OCI-LY1 (cell line): ENCODE data around the gene CAMK2D.

ENCODE experiments used
- H2AFZ ChIP-seq: fragments of 200-600 bp; sonication (generic), shearing (Covaris generic); 2 replicates; pipeline ENCODE4 v1.6.0; 2014; ENCODE audit warnings: antibody characterized with exemption, mild to moderate bottlenecking, low read length
- H3F3A ChIP-seq: fragments of 200-600 bp; sonication (generic), shearing (Covaris generic); 2 replicates; pipeline ENCODE4 v1.6.0; 2014; ENCODE audit warnings: mild to moderate bottlenecking, antibody characterized with exemption, low read length, moderate library complexity; ENCODE audit not compliant: insufficient read depth
- H3K27ac ChIP-seq: fragments of 200-600 bp; sonication (generic); 2 replicates; pipeline ENCODE4 v1.5.1; 2014; ENCODE audit warnings: low read length, mixed run types, mild to moderate bottlenecking, low read depth; ENCODE audit not compliant: poor library complexity, severe bottlenecking
- H3K27me3 ChIP-seq: fragments of 200-600 bp; sonication (generic); 2 replicates; pipeline ENCODE4 v1.6.0; 2014; ENCODE audit warnings: antibody characterized with exemption, mild to moderate bottlenecking, low read length, moderate library complexity; ENCODE audit not compliant: insufficient read depth
- H3K36me3 ChIP-seq: fragments of 200-600 bp; sonication (generic); 2 replicates; pipeline ENCODE4 v1.6.1; 2014; ENCODE audit warnings: mild to moderate bottlenecking, antibody characterized with exemption, low read length, moderate library complexity, mixed read lengths; ENCODE audit not compliant: insufficient read depth
- H3K4me1 ChIP-seq: fragments of 200-600 bp; sonication (generic); 2 replicates; pipeline ENCODE4 v1.5.1; 2014; ENCODE audit warnings: mild to moderate bottlenecking, low read length, moderate library complexity; ENCODE audit not compliant: insufficient read depth, severe bottlenecking
- H3K4me2 ChIP-seq: fragments of 200-600 bp; sonication (generic), shearing (Covaris generic); 2 replicates; pipeline ENCODE4 v1.6.1; 2014; ENCODE audit warnings: low read length
- H3K4me3 ChIP-seq: fragments of 200-600 bp; sonication (generic); 2 replicates; pipeline ENCODE4 v1.5.1; 2014; ENCODE audit warnings: low read length, low read depth, mild to moderate bottlenecking, mixed read lengths; ENCODE audit not compliant: poor library complexity, severe bottlenecking
- H3K79me2 ChIP-seq: fragments of 200-600 bp; shearing (Covaris generic); 2 replicates; pipeline ENCODE4 v1.6.1; 2016; ENCODE audit warnings: mixed run types, low read length, mixed read lengths; ENCODE audit not compliant: insufficient read depth
- H3K9ac ChIP-seq: fragments of 200-600 bp; sonication (generic), shearing (Covaris generic); 2 replicates; pipeline ENCODE4 v1.6.1; 2014; ENCODE audit warnings: mild to moderate bottlenecking, low read length, mixed read lengths
- H3K9me2 ChIP-seq: fragments of 200-600 bp; sonication (generic), shearing (Covaris generic); 2 replicates; pipeline ENCODE4 v1.6.1; 2014; ENCODE audit warnings: low read depth, mild to moderate bottlenecking, low read length, mixed read lengths
- H3K9me3 ChIP-seq: fragments of 200-600 bp; shearing (Covaris generic); 2 replicates; pipeline ENCODE4 v1.6.1; 2014; ENCODE audit warnings: low read length, mixed read lengths
- H4K20me1 ChIP-seq: fragments of 200-600 bp; sonication (generic), shearing (Covaris generic); 2 replicates; pipeline ENCODE4 v1.6.0; 2016; ENCODE audit warnings: mild to moderate bottlenecking, low read length; ENCODE audit not compliant: insufficient read depth
- CTCF ChIP-seq: fragments of 200-600 bp; sonication (generic), shearing (Covaris generic); IDR thresholded peaks from 2 replicates; pipeline ENCODE4 v1.5.1; 2017; ENCODE audit warnings: mild to moderate bottlenecking, antibody characterized with exemption, low read length, moderate library complexity, mixed read lengths
- EZH2 ChIP-seq: fragments of 200-600 bp; sonication (generic), shearing (Covaris generic); IDR thresholded peaks from 2 replicates; pipeline ENCODE4 v1.8.0; 2017; ENCODE audit warnings: borderline replicate concordance, mixed run types, mild to moderate bottlenecking, antibody characterized with exemption, low read length, moderate library complexity, mixed read lengths

Gene CAMK2D

GRCh38 chr4:113657586-113658233 is 103.8 kb downstream of the CAMK2D start:
- H4K20me1 ChIP-seq, result no peaks in the 10 kb centered on the region

DNA sequence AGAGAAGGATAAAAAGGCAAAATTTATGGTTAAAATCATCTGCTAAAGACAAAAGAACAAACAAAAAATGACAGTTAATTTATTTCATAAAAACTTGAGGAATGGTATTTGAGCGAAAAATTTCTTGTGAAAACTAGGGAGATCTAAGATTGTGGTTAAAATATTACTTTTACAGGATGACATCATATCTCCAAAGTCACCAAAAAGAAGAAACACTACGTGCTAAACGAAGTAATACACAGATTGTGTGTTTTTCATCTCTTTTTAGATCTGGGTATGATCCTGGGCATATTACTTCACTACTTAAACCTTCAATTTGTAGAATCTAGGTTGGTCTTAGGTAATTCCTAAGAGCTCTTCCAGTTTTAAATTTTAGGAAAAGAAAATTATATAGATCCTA is 107.7 kb downstream of the CAMK2D start:
- Histone ChIP-seq H3K36me3 (peaks cover 50% of the 10 kb centered on the region), H3K9ac (no peak overlapping the region), H2AFZ (no peak overlapping the region), H3K4me1 (no peaks in the 10 kb centered on the region), H3K9me2 (no peaks in the 10 kb centered on the region), H3K4me3 (no peak overlapping the region), H3K4me2 (no peak overlapping the region), H3K9me3 (no peaks in the 10 kb centered on the region), H3K27ac (no peak overlapping the region), H3K79me2 (peaks cover 35% of the 10 kb centered on the region), H3F3A (no peaks in the 10 kb centered on the region; the same call in 1 of the 2 replicates), H4K20me1 (no peaks in the 10 kb centered on the region), H3K27me3 (no peaks in the 10 kb centered on the region)
- no peak for TF ChIP-seq EZH2
- no peak for TF ChIP-seq CTCF

More at GRCh38 chr4:113657586-113658233, 103.8 kb downstream of the CAMK2D start:
- Histone ChIP-seq H3K9ac (no peak overlapping the region), H3K9me3 (no peaks in the 10 kb centered on the region), H3K36me3 (peaks cover 62% of the 10 kb centered on the region), H3F3A (peaks cover 5% of the 10 kb centered on the region; the same call in 1 of the 2 replicates), H2AFZ (no peak overlapping the region), H3K4me1 (no peaks in the 10 kb centered on the region), H3K27me3 (no peaks in the 10 kb centered on the region), H3K9me2 (no peaks in the 10 kb centered on the region), H3K27ac (no peak overlapping the region), H3K4me2 (no peak overlapping the region), H3K79me2 (peaks cover 29% of the 10 kb centered on the region), H3K4me3 (no peak overlapping the region)
- TF ChIP-seq CTCF, result no peak
- TF ChIP-seq EZH2, result no peak

DNA sequence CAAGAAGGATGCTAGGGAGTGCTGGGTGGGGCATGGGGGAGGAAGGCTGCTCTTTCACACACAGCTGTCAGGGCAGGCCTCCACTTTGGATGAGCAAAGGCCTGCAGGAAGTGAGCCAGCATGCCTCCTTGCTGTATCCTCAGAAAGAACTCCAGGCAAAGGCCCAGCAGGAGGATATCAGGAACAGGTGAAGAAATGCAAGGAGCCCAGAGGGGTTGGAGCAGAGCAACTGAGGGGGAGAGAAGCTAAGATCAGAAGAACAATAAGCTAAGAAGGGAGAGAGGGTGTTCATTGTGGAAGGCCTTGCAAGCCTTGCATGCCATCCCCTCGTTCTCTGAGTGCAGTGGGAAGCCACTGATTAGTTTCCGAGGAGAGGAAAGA is 115.1 kb downstream of the CAMK2D start:
- Histone ChIP-seq H3K9me2 (no peaks in the 10 kb centered on the region), H3K27ac (peak overlapping the region; percentile 34), H3K79me2 (peaks cover 55% of the 10 kb centered on the region), H3K9me3 (no peaks in the 10 kb centered on the region), H3K4me1 (peaks cover 59% of the 10 kb centered on the region), H2AFZ (no peak overlapping the region), H3K4me2 (no peak overlapping the region), H3K36me3 (peaks cover 28% of the 10 kb centered on the region), H3K4me3 (no peak overlapping the region), H3K27me3 (no peaks in the 10 kb centered on the region), H3K9ac (no peak overlapping the region), H4K20me1 (no peaks in the 10 kb centered on the region), H3F3A (no peaks in the 10 kb centered on the region; the same call in 1 of the 2 replicates)
- TF ChIP-seq EZH2 (no peak), CTCF (no peak)
